SK-N-SH (cell line): Measurements from ENCODE around the gene MAP3K3. TPM values are rescaled to one million over a fixed set of nuclear protein-coding genes. Genes with fewer than 3 reads are reported as not detected.

ENCODE experiments used
- CTCF ChIA-PET: fragments of 300-600, 350-600 bp; formaldehyde crosslinking; extraction: SDS; loops from one replicate; lab custom pipeline; 2021; lab: Yijun Ruan, JAX
- POLR2A ChIA-PET: fragments of 350-600 bp; sonication (Branson Sonifier 250); formaldehyde crosslinking; extraction: SDS; loops from one replicate; lab custom pipeline; 2020; ENCODE audit warnings: antibody characterized with exemption, inconsistent platforms; lab: Yijun Ruan, JAX
- DNase-seq: peaks from one replicate; pipeline ENCODE4 v3.0.0; 2012
- H2AFZ ChIP-seq: fragments of 200-600 bp; sonication (generic); 2 replicates; pipeline ENCODE4 v1.8.1; 2016; ENCODE audit warnings: antibody characterized with exemption, mild to moderate bottlenecking, low read depth
- H3F3A ChIP-seq: fragments of 200-600 bp; sonication (generic); replicated peaks from 2 replicates; pipeline ENCODE3; 2016; ENCODE audit warnings: antibody characterized with exemption, mild to moderate bottlenecking; ENCODE audit not compliant: insufficient read depth
- H3K27ac ChIP-seq, 2 experiments: fragments of 200-500 bp in 1 of 2; fragments of 200-600 bp in 1 of 2; sonication (Bioruptor generic) in 1 of 2; sonication (generic), shearing (Covaris generic) in 1 of 2; 2 replicates each; pipeline versions ENCODE4 v1.5.1 to v1.6.1; 2014 to 2016; ENCODE audit warnings: low read depth in 2 of 2, inconsistent platforms in 1 of 2, low read length in 1 of 2, mild to moderate bottlenecking in 1 of 2, mixed read lengths in 1 of 2
- H3K27me3 ChIP-seq: fragments of 200-600 bp; sonication (generic), shearing (Covaris generic); 2 replicates; pipeline ENCODE4 v1.6.1; 2016; ENCODE audit warnings: mixed run types; ENCODE audit not compliant: insufficient read depth
- H3K36me3 ChIP-seq, 2 experiments: fragments of 200-500 bp in 1 of 2; fragments of 200-600 bp in 1 of 2; sonication (Bioruptor generic) in 1 of 2; sonication (generic) in 1 of 2; replicated peaks in 1 of 2; 2 replicates each; pipeline versions ENCODE3 to v1.5.1; 2014 to 2016; ENCODE audit warnings: low read length in 1 of 2, mild to moderate bottlenecking in 1 of 2; ENCODE audit not compliant: insufficient read depth in 2 of 2, control insufficient read depth in 1 of 2
- H3K4me1 ChIP-seq, 2 experiments: fragments of 200-500 bp in 1 of 2; fragments of 200-600 bp in 1 of 2; sonication (Bioruptor generic) in 1 of 2; sonication (generic), shearing (Covaris generic) in 1 of 2; 2 replicates each; pipeline versions ENCODE4 v1.5.1 to v1.6.1; 2014 to 2016; ENCODE audit warnings: low read depth in 1 of 2, low read length in 1 of 2, mixed run types in 1 of 2; ENCODE audit not compliant: insufficient read depth in 2 of 2, control insufficient read depth in 1 of 2
- H3K4me2 ChIP-seq: fragments of 200-600 bp; sonication (generic), shearing (Covaris generic); 2 replicates; pipeline ENCODE4 v1.6.1; 2017; ENCODE audit warnings: mixed run types
- H3K4me3 ChIP-seq, 2 experiments: fragments of 200-500 bp in 1 of 2; fragments of 200-600 bp in 1 of 2; sonication (Bioruptor generic) in 1 of 2; sonication (generic), shearing (Covaris generic) in 1 of 2; 2 replicates each; pipeline versions ENCODE4 v1.5.1 to v1.8.1; 2014 to 2016; ENCODE audit warnings: low read depth in 2 of 2, inconsistent platforms in 1 of 2, low read length in 1 of 2, mild to moderate bottlenecking in 1 of 2, mixed read lengths in 1 of 2, moderate library complexity in 1 of 2
- H3K79me2 ChIP-seq: fragments of 200-600 bp; sonication (generic); 2 replicates; pipeline ENCODE4 v1.8.1; 2017; ENCODE audit warnings: mild to moderate bottlenecking; ENCODE audit not compliant: insufficient read depth
- H3K9ac ChIP-seq: fragments of 200-600 bp; sonication (generic); 2 replicates; pipeline ENCODE4 v1.6.1; 2017; ENCODE audit warnings: mixed run types
- H3K9me2 ChIP-seq: fragments of 200-600 bp; sonication (generic); 2 replicates; pipeline ENCODE4 v1.6.1; 2017; ENCODE audit warnings: mixed run types
- H3K9me3 ChIP-seq: fragments of 200-600 bp; sonication (generic); 2 replicates; pipeline ENCODE4 v1.6.1; 2017; ENCODE audit warnings: mixed run types, mild to moderate bottlenecking, moderate library complexity
- H4K20me1 ChIP-seq: fragments of 200-600 bp; sonication (generic); 2 replicates; pipeline ENCODE4 v1.6.1; 2017; ENCODE audit warnings: mild to moderate bottlenecking, mixed run types; ENCODE audit not compliant: insufficient read depth
- ELF1 ChIP-seq: IDR thresholded peaks from 2 replicates; pipeline ENCODE4 v1.4.0; 2012
- EP300 ChIP-seq, 2 experiments: IDR thresholded peaks; 2 replicates each; pipeline versions ENCODE4 v1.4.0 to v1.6.1; 2012; ENCODE audit warnings: borderline replicate concordance in 1 of 2, low read depth in 1 of 2, low read length in 1 of 2
- FOSL2 ChIP-seq: IDR thresholded peaks from 2 replicates; pipeline ENCODE4 v1.4.0; 2012; ENCODE audit warnings: low read depth, mild to moderate bottlenecking, moderate library complexity, borderline replicate concordance
- FOXJ3 ChIP-seq: sonication (generic); formaldehyde crosslinking; IDR thresholded peaks from 2 replicates; pipeline ENCODE4 v1.5.1; 2020; ENCODE audit warnings: mild to moderate bottlenecking, missing genetic modification reagents
- GATA2 ChIP-seq: sonication (generic); formaldehyde crosslinking; IDR thresholded peaks from 2 replicates; pipeline ENCODE4 v1.5.0; 2020; ENCODE audit warnings: mild to moderate bottlenecking, missing genetic modification reagents
- MEF2A ChIP-seq: IDR thresholded peaks from 2 replicates; pipeline ENCODE4 v1.4.0; 2012; ENCODE audit warnings: low read depth, borderline replicate concordance
- MXI1 ChIP-seq: IDR thresholded peaks from 2 replicates; pipeline ENCODE4 v1.6.1; 2012; ENCODE audit warnings: mild to moderate bottlenecking, low read depth, low read length, improper control_type of control experiment
- POLR2AphosphoS5 ChIP-seq: IDR thresholded peaks from 2 replicates; pipeline ENCODE4 v1.6.1; 2012; ENCODE audit warnings: low read depth, low read length
- RAD21 ChIP-seq: IDR thresholded peaks from 2 replicates; pipeline ENCODE4 v1.6.1; 2012; ENCODE audit warnings: mild to moderate bottlenecking, low read length
- REST ChIP-seq: IDR thresholded peaks from 2 replicates; pipeline ENCODE4 v1.6.1; 2012; ENCODE audit warnings: mild to moderate bottlenecking, low read depth, low read length, moderate library complexity
- SIN3A ChIP-seq: IDR thresholded peaks from 2 replicates; pipeline ENCODE4 v1.6.1; 2012; ENCODE audit warnings: low read depth, mild to moderate bottlenecking, low read length, moderate library complexity, borderline replicate concordance
- SMC3 ChIP-seq: IDR thresholded peaks from 2 replicates; pipeline ENCODE4 v1.6.1; 2012; ENCODE audit warnings: low read depth, low read length, improper control_type of control experiment
- TAF1 ChIP-seq: IDR thresholded peaks from 2 replicates; pipeline ENCODE4 v1.6.1; 2012; ENCODE audit warnings: low read depth, mild to moderate bottlenecking, low read length, moderate library complexity, borderline replicate concordance
- ZBTB33 ChIP-seq: IDR thresholded peaks from 2 replicates; pipeline ENCODE4 v1.4.0; 2012; ENCODE audit warnings: low read depth, borderline replicate concordance
- WGBS: methylation state at CpG from one replicate; pipeline ENCODE4 v1.1.6; 2017; ENCODE audit warnings: low lambda C conversion rate; 5-methylcytosine and 5-hydroxymethylcytosine counted together
- polyA plus RNA-seq, 3 experiments: library from polyadenylated mRNA; depleted of rRNA; stranded (reverse); fragments of >200 nt; gene quantifications; 2 replicates each; pipeline ENCODE4 v1.2.3, GENCODE V29; 2012
- TF ChIP-seq, protein P1 (sequence below): IDR thresholded peaks from 2 replicates; pipeline ENCODE4; 2012
- TF ChIP-seq, protein P2 (sequence below): fragments of 200-600 bp; sonication (generic); IDR thresholded peaks from 2 replicates; pipeline ENCODE4 v1.6.1; 2017; ENCODE audit warnings: antibody characterized with exemption, mild to moderate bottlenecking, moderate library complexity

The MAP3K3 gene
- polyA plus RNA-seq, 1 of the 3 experiments (the other 2 are of a cell fraction), result 25.3 TPM

- TF ChIP-seq, protein P1, sequence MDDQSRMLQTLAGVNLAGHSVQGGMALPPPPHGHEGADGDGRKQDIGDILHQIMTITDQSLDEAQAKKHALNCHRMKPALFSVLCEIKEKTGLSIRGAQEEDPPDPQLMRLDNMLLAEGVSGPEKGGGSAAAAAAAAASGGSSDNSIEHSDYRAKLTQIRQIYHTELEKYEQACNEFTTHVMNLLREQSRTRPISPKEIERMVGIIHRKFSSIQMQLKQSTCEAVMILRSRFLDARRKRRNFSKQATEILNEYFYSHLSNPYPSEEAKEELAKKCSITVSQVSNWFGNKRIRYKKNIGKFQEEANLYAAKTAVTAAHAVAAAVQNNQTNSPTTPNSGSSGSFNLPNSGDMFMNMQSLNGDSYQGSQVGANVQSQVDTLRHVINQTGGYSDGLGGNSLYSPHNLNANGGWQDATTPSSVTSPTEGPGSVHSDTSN, result peak; percentile 99
- TF ChIP-seq RAD21 (0 out of 2 replicates have a peak, but pooled peaks have one; percentile 2), MEF2A (no peak), SIN3A (no peak; the same call in 1 of the 2 replicates), REST (0 out of 2 replicates have a peak, but pooled peaks have one; percentile 16), FOXJ3 (CRISPR knock-in tag) (no peak), FOSL2 (no peak; the same call in 1 of the 2 replicates), POLR2AphosphoS5 (peak; percentile 99), ELF1 (0 out of 2 replicates have a peak, but pooled peaks have one; percentile 15), GATA2 (CRISPR knock-in tag) (no peak)
Measured at GRCh38 chr17:63621684-63622573, at the start of gene MAP3K3 (continued).

GRCh38 chr17:63573634-63574033, 48.6 kb upstream of the MAP3K3 start:
- Histone ChIP-seq H3K79me2 (peaks cover 100% of the 10 kb centered on the region), H3K4me1 (peaks cover 1 to 12% of the 10 kb centered on the region in 2 experiments; a peak in 3 of 4 replicates), H3K9ac (no peak overlapping the region), H3K36me3 (peaks cover 0 to 3% of the 10 kb centered on the region in 2 experiments), H3K9me2 (no peaks in the 10 kb centered on the region), H3K9me3 (no peaks in the 10 kb centered on the region), H3K27me3 (no peaks in the 10 kb centered on the region), H2AFZ (no peak overlapping the region)
- DNase-seq, result peak; percentile 54
- CTCF ChIA-PET, result interaction anchor here (0.6 to 5.6 kb wide), 22 partner anchors 9 to 410 kb away, joined by 3 to 54 read pairs (median 4); partner anchors contain the start of gene DCAF7
- 86% methylated on average over 5 of the region's 5 CpGs for WGBS
- POLR2A ChIA-PET, result interaction anchor here (0.7 kb wide), 1 partner anchor 76 kb away, joined by 3 read pairs; no protein-coding TSS in a partner anchor
- no peak for TF ChIP-seq MXI1
- TF ChIP-seq TAF1, result no peak
- TF ChIP-seq, protein P2, sequence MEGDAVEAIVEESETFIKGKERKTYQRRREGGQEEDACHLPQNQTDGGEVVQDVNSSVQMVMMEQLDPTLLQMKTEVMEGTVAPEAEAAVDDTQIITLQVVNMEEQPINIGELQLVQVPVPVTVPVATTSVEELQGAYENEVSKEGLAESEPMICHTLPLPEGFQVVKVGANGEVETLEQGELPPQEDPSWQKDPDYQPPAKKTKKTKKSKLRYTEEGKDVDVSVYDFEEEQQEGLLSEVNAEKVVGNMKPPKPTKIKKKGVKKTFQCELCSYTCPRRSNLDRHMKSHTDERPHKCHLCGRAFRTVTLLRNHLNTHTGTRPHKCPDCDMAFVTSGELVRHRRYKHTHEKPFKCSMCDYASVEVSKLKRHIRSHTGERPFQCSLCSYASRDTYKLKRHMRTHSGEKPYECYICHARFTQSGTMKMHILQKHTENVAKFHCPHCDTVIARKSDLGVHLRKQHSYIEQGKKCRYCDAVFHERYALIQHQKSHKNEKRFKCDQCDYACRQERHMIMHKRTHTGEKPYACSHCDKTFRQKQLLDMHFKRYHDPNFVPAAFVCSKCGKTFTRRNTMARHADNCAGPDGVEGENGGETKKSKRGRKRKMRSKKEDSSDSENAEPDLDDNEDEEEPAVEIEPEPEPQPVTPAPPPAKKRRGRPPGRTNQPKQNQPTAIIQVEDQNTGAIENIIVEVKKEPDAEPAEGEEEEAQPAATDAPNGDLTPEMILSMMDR, result peak; percentile 65
- no peak for TF ChIP-seq ZBTB33
- TF ChIP-seq, protein P1, result no peak
- no peak for TF ChIP-seq POLR2AphosphoS5
- peak; percentile 46; the same call in 1 of the 2 replicates for TF ChIP-seq SMC3
- TF ChIP-seq RAD21, result peak; percentile 64
- no peak for TF ChIP-seq ELF1
- TF ChIP-seq EP300 (IDR thresholded peaks at IDR 0.05; ENCODE audit: borderline replicate concordance in 1 of 2, low read depth in 1 of 2, low read length in 1 of 2), result no peak
- TF ChIP-seq, all 33 proteins: peak for 3
- Histone ChIP-seq H3K4me2 (no peak overlapping the region), H4K20me1 (peaks cover 97% of the 10 kb centered on the region), H3K27ac (no peak overlapping the region), H3K4me3 (no peak overlapping the region; a peak in 1 of 4 replicates), H3F3A (peaks cover 23% of the 10 kb centered on the region)
